ENCODE results near the gene SPPL2B. TPM values are rescaled to one million over a fixed set of nuclear protein-coding genes. Genes with fewer than 3 reads are reported as not detected.

SPPL2B gene
- total RNA-seq, 1 donor, result 33.5 TPM

GRCh38 chr19:2326699-2327360 lies 1.7 kb upstream of the SPPL2B start:
- H3K4me3 ChIP-seq (ENCODE audit: low read length), result no peak overlapping the region
- H3K4me1 ChIP-seq (ENCODE audit: insufficient read depth, low read length), result peaks cover 68% of the 10 kb centered on the region
- no peaks in the 10 kb centered on the region for H3K9me3 ChIP-seq (ENCODE audit: low read depth, low read length)

GRCh38 chr19:2327773-2328400 lies 597 bp upstream of the SPPL2B start:
- Histone ChIP-seq H3K4me1 (ENCODE audit: insufficient read depth, low read length) (peaks cover 77% of the 10 kb centered on the region), H3K4me3 (ENCODE audit: low read length) (peak overlapping the region; percentile 90), H3K27me3 (ENCODE audit: insufficient read depth, low read length) (no peaks in the 10 kb centered on the region), H3K9me3 (ENCODE audit: low read depth, low read length) (no peaks in the 10 kb centered on the region)

More at GRCh38 chr19:2326699-2327360, 1.7 kb upstream of the SPPL2B start:
- no peaks in the 10 kb centered on the region for H3K27me3 ChIP-seq (ENCODE audit: insufficient read depth, low read length)

GRCh38 chr19:2329149-2329478 lies 630 bp downstream of the SPPL2B start:
- no peaks in the 10 kb centered on the region for H3K9me3 ChIP-seq (ENCODE audit: low read depth, low read length)
- peaks cover 87% of the 10 kb centered on the region for H3K4me1 ChIP-seq (ENCODE audit: insufficient read depth, low read length)
- H3K27me3 ChIP-seq (ENCODE audit: insufficient read depth, low read length), result no peaks in the 10 kb centered on the region
- H3K4me3 ChIP-seq (ENCODE audit: low read length), result peak overlapping the region; percentile 90

- Histone ChIP-seq H3K9me3 (ENCODE audit: low read depth, low read length) (no peaks in the 10 kb centered on the region), H3K4me3 (ENCODE audit: low read length) (no peak overlapping the region), H3K4me1 (ENCODE audit: insufficient read depth, low read length) (peaks cover 84% of the 10 kb centered on the region), H3K27me3 (ENCODE audit: insufficient read depth, low read length) (no peaks in the 10 kb centered on the region)
These were observed 1.0 kb downstream of the SPPL2B start for GRCh38 chr19:2329501-2329916.

GRCh38 chr19:2330255-2330631 lies 1.8 kb downstream of the SPPL2B start:
- Histone ChIP-seq H3K4me1 (ENCODE audit: insufficient read depth, low read length) (peaks cover 76% of the 10 kb centered on the region), H3K4me3 (ENCODE audit: low read length) (no peak overlapping the region), H3K27me3 (ENCODE audit: insufficient read depth, low read length) (no peaks in the 10 kb centered on the region), H3K9me3 (ENCODE audit: low read depth, low read length) (no peaks in the 10 kb centered on the region)

GRCh38 chr19:2330632-2331284 lies 2.3 kb downstream of the SPPL2B start:
- Histone ChIP-seq H3K4me1 (ENCODE audit: insufficient read depth, low read length) (peaks cover 71% of the 10 kb centered on the region), H3K9me3 (ENCODE audit: low read depth, low read length) (no peaks in the 10 kb centered on the region), H3K27me3 (ENCODE audit: insufficient read depth, low read length) (no peaks in the 10 kb centered on the region), H3K4me3 (ENCODE audit: low read length) (no peak overlapping the region)

GRCh38 chr19:2331601-2332246 lies 3.2 kb downstream of the SPPL2B start:
- no peaks in the 10 kb centered on the region for H3K27me3 ChIP-seq (ENCODE audit: insufficient read depth, low read length)
- no peaks in the 10 kb centered on the region for H3K9me3 ChIP-seq (ENCODE audit: low read depth, low read length)
- no peak overlapping the region for H3K4me3 ChIP-seq (ENCODE audit: low read length)
- H3K4me1 ChIP-seq (ENCODE audit: insufficient read depth, low read length), result peaks cover 61% of the 10 kb centered on the region

- H3K4me3 ChIP-seq (ENCODE audit: low read length), result no peak overlapping the region
- H3K4me1 ChIP-seq (ENCODE audit: insufficient read depth, low read length), result peaks cover 54% of the 10 kb centered on the region
These were observed 4.0 kb downstream of the SPPL2B start for GRCh38 chr19:2332341-2333026.

GRCh38 chr19:2333027-2333806 lies 4.7 kb downstream of the SPPL2B start:
- no peak overlapping the region for H3K4me3 ChIP-seq (ENCODE audit: low read length)
- no peaks in the 10 kb centered on the region for H3K27me3 ChIP-seq (ENCODE audit: insufficient read depth, low read length)
- no peaks in the 10 kb centered on the region for H3K9me3 ChIP-seq (ENCODE audit: low read depth, low read length)
- peaks cover 48% of the 10 kb centered on the region for H3K4me1 ChIP-seq (ENCODE audit: insufficient read depth, low read length)

More at GRCh38 chr19:2332341-2333026, 4.0 kb downstream of the SPPL2B start:
- Histone ChIP-seq H3K9me3 (ENCODE audit: low read depth, low read length) (no peaks in the 10 kb centered on the region), H3K27me3 (ENCODE audit: insufficient read depth, low read length) (no peaks in the 10 kb centered on the region)

- H3K4me1 ChIP-seq (ENCODE audit: insufficient read depth, low read length), result peaks cover 46% of the 10 kb centered on the region
- no peak overlapping the region for H3K4me3 ChIP-seq (ENCODE audit: low read length)
- no peaks in the 10 kb centered on the region for H3K27me3 ChIP-seq (ENCODE audit: insufficient read depth, low read length)
- no peaks in the 10 kb centered on the region for H3K9me3 ChIP-seq (ENCODE audit: low read depth, low read length)
These were observed 5.3 kb downstream of the SPPL2B start for GRCh38 chr19:2333807-2334211.

GRCh38 chr19:2334426-2334825 lies 5.9 kb downstream of the SPPL2B start:
- no peaks in the 10 kb centered on the region for H3K9me3 ChIP-seq (ENCODE audit: low read depth, low read length)
- no peak overlapping the region for H3K4me3 ChIP-seq (ENCODE audit: low read length)
- H3K4me1 ChIP-seq (ENCODE audit: insufficient read depth, low read length), result peaks cover 40% of the 10 kb centered on the region
- no peaks in the 10 kb centered on the region for H3K27me3 ChIP-seq (ENCODE audit: insufficient read depth, low read length)

- Histone ChIP-seq H3K27me3 (ENCODE audit: insufficient read depth, low read length) (no peaks in the 10 kb centered on the region), H3K4me3 (ENCODE audit: low read length) (no peak overlapping the region), H3K9me3 (ENCODE audit: low read depth, low read length) (no peaks in the 10 kb centered on the region), H3K4me1 (ENCODE audit: insufficient read depth, low read length) (peaks cover 35% of the 10 kb centered on the region)
These were observed 6.7 kb downstream of the SPPL2B start for GRCh38 chr19:2334986-2335846.

GRCh38 chr19:2335848-2336247 lies 7.4 kb downstream of the SPPL2B start:
- Histone ChIP-seq H3K4me3 (ENCODE audit: low read length) (no peak overlapping the region), H3K27me3 (ENCODE audit: insufficient read depth, low read length) (no peaks in the 10 kb centered on the region), H3K4me1 (ENCODE audit: insufficient read depth, low read length) (peaks cover 30% of the 10 kb centered on the region), H3K9me3 (ENCODE audit: low read depth, low read length) (no peaks in the 10 kb centered on the region)

All from mononuclear cell (primary cell).